ENCODE results near the gene SETD9.

SETD9 gene

GRCh38 chr5:56909294-56910209 lies at the start of gene SETD9:
Gene SETD9 (plus strand): TSS chr5:56909596. CDS start chr5:56909646, 50 bp downstream.
- peak; percentile 92 for DNase-seq

- no peak for DNase-seq
Observed at GRCh38 chr5:56861893-56862485, 47.4 kb upstream of the SETD9 start.

GRCh38 chr5:56862909-56863308 lies 46.5 kb upstream of the SETD9 start:
- no peak for DNase-seq

- no peak for DNase-seq
Observed at GRCh38 chr5:56871777-56872176, 37.6 kb upstream of the SETD9 start.

- no peak for DNase-seq
Observed at GRCh38 chr5:56873056-56873455, 36.3 kb upstream of the SETD9 start.

GRCh38 chr5:56876327-56876726 lies 33.1 kb upstream of the SETD9 start:
- DNase-seq, result peak; percentile 70

GRCh38 chr5:56881571-56881970 lies 27.8 kb upstream of the SETD9 start:
- DNase-seq, result no peak

- DNase-seq, result no peak
Observed at GRCh38 chr5:56893251-56893951, 16.0 kb upstream of the SETD9 start.

GRCh38 chr5:56896763-56897162 lies 12.6 kb upstream of the SETD9 start:
- DNase-seq, result no peak

- no peak for DNase-seq
Observed at GRCh38 chr5:56898213-56898612, 11.2 kb upstream of the SETD9 start.

- DNase-seq, result peak; percentile 47
Observed at GRCh38 chr5:56900395-56900794, 9.0 kb upstream of the SETD9 start.

- peak; percentile 47 for DNase-seq
Observed at GRCh38 chr5:56900858-56901578, 8.4 kb upstream of the SETD9 start.

GRCh38 chr5:56908942-56909293 lies 478 bp upstream of the SETD9 start:
- DNase-seq, result no peak

- peak; percentile 91 for DNase-seq
Observed at GRCh38 chr5:56910210-56910965, 992 bp downstream of the SETD9 start.

- DNase-seq, result no peak
Observed at GRCh38 chr5:56913766-56914165, 4.4 kb downstream of the SETD9 start.

GRCh38 chr5:56914678-56915077 lies 5.3 kb downstream of the SETD9 start:
- no peak for DNase-seq

GRCh38 chr5:56917534-56917933 lies 8.1 kb downstream of the SETD9 start:
- no peak for DNase-seq

- no peak for DNase-seq
Observed at GRCh38 chr5:56918054-56918453, 8.7 kb downstream of the SETD9 start.

GRCh38 chr5:56919942-56920662 lies 10.7 kb downstream of the SETD9 start:
- no peak for DNase-seq

GRCh38 chr5:56922922-56923321 lies 13.5 kb downstream of the SETD9 start:
- DNase-seq, result no peak

GRCh38 chr5:56934325-56934724 lies 24.9 kb downstream of the SETD9 start:
- DNase-seq, result no peak

- no peak for DNase-seq
Observed at GRCh38 chr5:56938858-56939257, 29.5 kb downstream of the SETD9 start.
